AG04450 (cell line): ENCODE results near the gene ATP8B3. TPM values are rescaled to one million over a fixed set of nuclear protein-coding genes. Genes with fewer than 3 reads are reported as not detected.

Source experiments
- CTCF ChIA-PET: fragments of 300-600, 350-600 bp; formaldehyde crosslinking; extraction: SDS; loops from one replicate; lab custom pipeline; 2022; ENCODE audit warnings: antibody characterized with exemption, inconsistent platforms; lab: Charles Lee
- POLR2A ChIA-PET: fragments of 350-600 bp; formaldehyde crosslinking; extraction: SDS; loops from one replicate; lab custom pipeline; 2021; ENCODE audit warnings: antibody characterized with exemption, inconsistent platforms; lab: Yijun Ruan, JAX
- DNase-seq: peaks from one replicate; pipeline ENCODE4 v3.0.0-alpha.2; 2011; ENCODE audit warnings: low read depth, low spot score
- H3K27ac ChIP-seq: one replicate; pipeline ENCODE4 v1.5.1; 2012; ENCODE audit warnings: low read depth, low read length, control low read depth
- H3K27me3 ChIP-seq: one replicate; pipeline ENCODE4 v1.6.0; 2012; ENCODE audit warnings: low read length; ENCODE audit not compliant: control insufficient read depth, insufficient read depth
- H3K4me3 ChIP-seq: 2 replicates; pipeline ENCODE4 v1.5.1; 2011; ENCODE audit warnings: mild to moderate bottlenecking, low read depth, low read length, control low read depth
- H3K9me3 ChIP-seq: 2 replicates; pipeline ENCODE4 v1.5.1; 2012; ENCODE audit warnings: low read length; ENCODE audit not compliant: control insufficient read depth, insufficient read depth
- polyA plus RNA-seq: library from polyadenylated mRNA; depleted of rRNA; stranded (reverse); fragments of >200 nt; gene quantifications from 2 replicates; pipeline ENCODE4 v1.2.3, GENCODE V29; 2011
- TF ChIP-seq, protein P1 (sequence below): IDR thresholded peaks from 2 replicates; pipeline ENCODE4 v1.5.1; 2011; ENCODE audit warnings: low read depth, low read length, control low read depth, inconsistent platforms

Gene ATP8B3
- polyA plus RNA-seq, 1 experiment, result 2.7 TPM

GRCh38 chr19:1756705-1757465 is 55.2 kb downstream of the ATP8B3 start:
- POLR2A ChIA-PET, result interaction anchor here (0.6 kb wide), 1 partner anchor 67 kb away, joined by 7 read pairs; no protein-coding TSS in a partner anchor
- TF ChIP-seq, protein P1, sequence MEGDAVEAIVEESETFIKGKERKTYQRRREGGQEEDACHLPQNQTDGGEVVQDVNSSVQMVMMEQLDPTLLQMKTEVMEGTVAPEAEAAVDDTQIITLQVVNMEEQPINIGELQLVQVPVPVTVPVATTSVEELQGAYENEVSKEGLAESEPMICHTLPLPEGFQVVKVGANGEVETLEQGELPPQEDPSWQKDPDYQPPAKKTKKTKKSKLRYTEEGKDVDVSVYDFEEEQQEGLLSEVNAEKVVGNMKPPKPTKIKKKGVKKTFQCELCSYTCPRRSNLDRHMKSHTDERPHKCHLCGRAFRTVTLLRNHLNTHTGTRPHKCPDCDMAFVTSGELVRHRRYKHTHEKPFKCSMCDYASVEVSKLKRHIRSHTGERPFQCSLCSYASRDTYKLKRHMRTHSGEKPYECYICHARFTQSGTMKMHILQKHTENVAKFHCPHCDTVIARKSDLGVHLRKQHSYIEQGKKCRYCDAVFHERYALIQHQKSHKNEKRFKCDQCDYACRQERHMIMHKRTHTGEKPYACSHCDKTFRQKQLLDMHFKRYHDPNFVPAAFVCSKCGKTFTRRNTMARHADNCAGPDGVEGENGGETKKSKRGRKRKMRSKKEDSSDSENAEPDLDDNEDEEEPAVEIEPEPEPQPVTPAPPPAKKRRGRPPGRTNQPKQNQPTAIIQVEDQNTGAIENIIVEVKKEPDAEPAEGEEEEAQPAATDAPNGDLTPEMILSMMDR, result no peak
- peaks cover 79% of the 10 kb centered on the region for H3K27me3 ChIP-seq

DNA sequence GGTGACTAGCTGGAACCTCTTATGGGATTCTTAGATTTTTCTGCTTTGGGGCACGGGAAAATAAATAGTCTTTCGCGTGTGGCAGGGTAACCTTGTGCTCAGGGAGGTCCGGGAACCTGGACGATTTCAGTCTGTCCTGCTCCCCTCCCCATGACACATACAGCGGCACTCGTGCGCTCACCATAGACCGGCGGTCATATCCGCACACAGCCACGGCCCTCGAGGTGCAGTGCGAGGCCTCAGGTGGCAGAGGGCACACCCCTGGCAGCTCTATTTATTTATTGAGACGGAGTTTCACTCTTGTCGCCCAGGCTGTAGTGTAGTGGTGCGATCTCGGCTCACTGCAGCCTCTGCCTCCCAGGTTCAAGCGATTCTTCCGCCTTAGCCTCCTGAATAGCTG is 55.8 kb downstream of the ATP8B3 start:
- Histone ChIP-seq H3K4me3 (no peak overlapping the region), H3K27ac (no peak overlapping the region), H3K27me3 (peaks cover 79% of the 10 kb centered on the region), H3K9me3 (no peaks in the 10 kb centered on the region; the same call in 1 of the 2 replicates)
- ChIA-PET POLR2A (no interaction called here), CTCF (no interaction called here)
- DNase-seq, result no peak
- TF ChIP-seq, protein P1, result no peak

More at GRCh38 chr19:1756705-1757465, 55.2 kb downstream of the ATP8B3 start:
- Histone ChIP-seq H3K27ac (no peak overlapping the region), H3K4me3 (no peak overlapping the region), H3K9me3 (no peaks in the 10 kb centered on the region; the same call in 1 of the 2 replicates)
- CTCF ChIA-PET, result no interaction called here
- DNase-seq, result no peak

GRCh38 chr19:1755467-1756171 is 56.5 kb downstream of the ATP8B3 start:
- H3K27me3 ChIP-seq, result peaks cover 82% of the 10 kb centered on the region
- no peak for DNase-seq
- H3K4me3 ChIP-seq, result no peak overlapping the region
- POLR2A ChIA-PET, result no interaction called here
- TF ChIP-seq, protein P1, result no peak
- CTCF ChIA-PET, result no interaction called here
- H3K9me3 ChIP-seq, result no peaks in the 10 kb centered on the region; the same call in 1 of the 2 replicates
- H3K27ac ChIP-seq, result no peak overlapping the region

DNA sequence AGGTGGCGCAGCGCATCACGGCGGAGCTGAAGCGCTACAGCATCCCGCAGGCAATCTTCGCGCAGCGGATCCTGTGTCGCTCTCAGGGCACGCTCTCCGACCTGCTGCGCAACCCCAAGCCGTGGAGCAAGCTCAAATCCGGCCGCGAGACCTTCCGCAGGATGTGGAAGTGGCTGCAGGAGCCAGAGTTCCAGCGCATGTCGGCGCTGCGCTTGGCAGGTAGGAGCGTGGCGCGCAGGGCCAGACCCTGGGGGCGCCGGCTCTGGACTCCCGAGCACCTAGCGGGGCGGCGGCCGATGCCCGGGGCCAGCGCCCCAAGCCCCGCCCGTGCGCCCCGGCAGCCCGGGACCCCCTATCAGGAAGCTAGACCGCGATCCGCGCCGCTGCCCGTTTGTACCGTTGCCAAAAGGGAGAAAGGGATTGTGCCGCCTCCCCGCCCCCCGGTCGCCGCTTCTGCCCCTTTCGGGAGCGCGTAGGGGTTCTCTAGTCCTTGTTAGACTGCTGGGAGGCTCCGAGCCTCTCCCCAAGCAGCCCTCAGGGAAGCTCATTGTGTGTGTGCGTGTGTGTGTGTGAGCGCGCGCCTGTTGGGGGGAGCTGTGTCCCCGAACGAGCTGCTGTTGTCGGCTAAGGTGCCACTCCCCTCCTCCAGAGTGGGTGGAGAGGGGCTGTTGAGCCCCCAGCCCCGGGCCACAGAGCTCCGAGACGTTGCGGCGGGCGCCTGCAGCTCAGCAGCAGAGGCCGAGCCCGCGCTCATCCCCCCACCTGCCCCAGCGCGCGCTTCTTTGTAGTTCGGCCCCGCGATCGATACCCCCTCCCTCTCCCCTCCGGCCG is 57.2 kb downstream of the ATP8B3 start:
- ChIA-PET POLR2A (no interaction called here), CTCF (no interaction called here)
- no peak overlapping the region for H3K4me3 ChIP-seq
- DNase-seq, result no peak
- TF ChIP-seq, protein P1, result no peak
- no peaks in the 10 kb centered on the region; the same call in 1 of the 2 replicates for H3K9me3 ChIP-seq
- peaks cover 82% of the 10 kb centered on the region for H3K27me3 ChIP-seq
- H3K27ac ChIP-seq, result no peak overlapping the region
